H1 (cell line): ENCODE results near the gene DDX59. TPM values are rescaled to one million over a fixed set of nuclear protein-coding genes. Genes with fewer than 3 reads are reported as not detected.

ENCODE experiments used
- CTCF ChIA-PET: fragments of 300-600 bp; sonication (Branson Sonifier 250); formaldehyde crosslinking; loops from one replicate; lab custom pipeline; 2021; ENCODE audit not compliant: partially characterized antibody; lab: Charles Lee
- POLR2A ChIA-PET: fragments of 300-600 bp; sonication (Branson Sonifier 250); formaldehyde crosslinking; loops from one replicate; lab custom pipeline; 2021; ENCODE audit warnings: inconsistent platforms; ENCODE audit not compliant: partially characterized antibody; lab: Charles Lee
- DNase-seq, 2 experiments: peaks; one replicate each; pipeline versions ENCODE4 v3.0.0 to v3.0.0-alpha.2; 2010 to 2022; ENCODE audit warnings: low spot score in 2 of 2, low read depth in 1 of 2, mixed read lengths in 1 of 2
- FAIRE-seq: peaks from 2 replicates; lab custom pipeline; 2011; peaks lifted over from hg19 to GRCh38; lab: Jason Lieb, UNC
- H2AFZ ChIP-seq: 2 replicates; pipeline ENCODE4 v1.8.1; 2012; ENCODE audit warnings: low read length, inconsistent platforms
- H2AK5ac ChIP-seq: 2 replicates; pipeline ENCODE4 v1.6.1; 2013; ENCODE audit warnings: low read depth, low read length
- H2BK120ac ChIP-seq: replicated peaks from 2 replicates; pipeline ENCODE3; 2013; ENCODE audit warnings: low read depth, low read length, inconsistent platforms
- H2BK12ac ChIP-seq: 2 replicates; pipeline ENCODE4 v1.6.1; 2013; ENCODE audit warnings: low read depth, low read length
- H2BK15ac ChIP-seq: 2 replicates; pipeline ENCODE4 v1.6.1; 2013; ENCODE audit warnings: low read length
- H2BK20ac ChIP-seq: 2 replicates; pipeline ENCODE4 v1.6.1; 2013; ENCODE audit warnings: low read length
- H2BK5ac ChIP-seq: 2 replicates; pipeline ENCODE4 v1.6.1; 2013; ENCODE audit warnings: low read depth, low read length
- H3K14ac ChIP-seq: 2 replicates; pipeline ENCODE4 v1.6.1; 2013; ENCODE audit warnings: inconsistent platforms; ENCODE audit not compliant: insufficient read length
- H3K18ac ChIP-seq: 2 replicates; pipeline ENCODE4 v1.6.1; 2013; ENCODE audit warnings: low read length; ENCODE audit errors: extremely low read depth
- H3K23ac ChIP-seq: 2 replicates; pipeline ENCODE4 v1.6.1; 2013; ENCODE audit warnings: inconsistent platforms; ENCODE audit not compliant: insufficient read length
- H3K23me2 ChIP-seq: 2 replicates; pipeline ENCODE4 v1.6.1; 2013; ENCODE audit warnings: low read depth, low read length
- H3K27ac ChIP-seq: 2 replicates; pipeline ENCODE4 v1.6.1; 2011; ENCODE audit warnings: low read depth, low read length, inconsistent platforms
- H3K27me3 ChIP-seq, 4 experiments: replicated peaks in 1 of 4; 1 replicate in 1 of 4; 2 replicates in 3 of 4; pipeline versions ENCODE4 v1.6.1 to v1.8.1; 2011 to 2013; ENCODE audit warnings: low read length in 3 of 4, mild to moderate bottlenecking in 3 of 4, inconsistent platforms in 2 of 4, mixed read lengths in 2 of 4, moderate library complexity in 1 of 4; ENCODE audit not compliant: control insufficient read depth in 3 of 4, insufficient read depth in 3 of 4; ENCODE audit errors: extremely low read depth in 1 of 4
- H3K36me3 ChIP-seq, 4 experiments: 2 replicates each; pipeline versions ENCODE4 v1.6.1 to v1.8.1; 2011 to 2013; ENCODE audit warnings: mild to moderate bottlenecking in 4 of 4, low read length in 3 of 4, moderate library complexity in 2 of 4, control low read depth in 1 of 4, inconsistent platforms in 1 of 4; ENCODE audit not compliant: insufficient read depth in 4 of 4, control insufficient read depth in 2 of 4
- H3K4ac ChIP-seq: replicated peaks from 2 replicates; pipeline ENCODE3; 2013; ENCODE audit warnings: low read length, low read depth, mixed read lengths, inconsistent platforms; ENCODE audit not compliant: insufficient read length
- H3K4me1 ChIP-seq, 4 experiments: replicated peaks in 1 of 4; 1 replicate in 1 of 4; 2 replicates in 3 of 4; pipeline versions ENCODE4 v1.6.1 to v1.8.1; 2011 to 2013; ENCODE audit warnings: low read length in 3 of 4, inconsistent platforms in 2 of 4, mixed read lengths in 1 of 4; ENCODE audit not compliant: insufficient read depth in 4 of 4, control insufficient read depth in 3 of 4
- H3K4me2 ChIP-seq, 2 experiments: 2 replicates each; pipeline versions ENCODE4 v1.6.1 to v1.8.1; 2011 to 2013; ENCODE audit warnings: low read depth in 2 of 2, low read length in 2 of 2, control low read depth in 1 of 2, inconsistent platforms in 1 of 2, mild to moderate bottlenecking in 1 of 2; ENCODE audit not compliant: insufficient read depth in 1 of 2
- H3K4me3 ChIP-seq, 4 experiments: fragments of 200-600, 300-600 bp in 1 of 4; sonication (generic), shearing (Covaris generic), sonication (Bioruptor Twin) in 1 of 4; 2 replicates each; pipeline versions ENCODE4 v1.5.1 to v1.8.1; 2011 to 2016; ENCODE audit warnings: low read length in 4 of 4, low read depth in 3 of 4, control low read depth in 2 of 4, inconsistent platforms in 2 of 4, mild to moderate bottlenecking in 2 of 4, mixed read lengths in 1 of 4, moderate library complexity in 1 of 4; ENCODE audit not compliant: insufficient read depth in 2 of 4; ENCODE audit errors: extremely low read depth in 1 of 4
- H3K56ac ChIP-seq: replicated peaks from 2 replicates; pipeline ENCODE3; 2013; ENCODE audit warnings: low read depth, mild to moderate bottlenecking, mixed read lengths, low read length, inconsistent platforms; ENCODE audit not compliant: insufficient read length
- H3K79me1 ChIP-seq: 2 replicates; pipeline ENCODE4 v1.6.1; 2013; ENCODE audit warnings: low read depth, low read length, control low read depth
- H3K79me2 ChIP-seq, 2 experiments: 2 replicates each; pipeline versions ENCODE4 v1.6.1 to v1.8.1; 2012 to 2013; ENCODE audit warnings: low read length in 2 of 2, mild to moderate bottlenecking in 2 of 2, inconsistent platforms in 1 of 2; ENCODE audit not compliant: insufficient read depth in 2 of 2, control insufficient read depth in 1 of 2
- H3K9ac ChIP-seq, 4 experiments: replicated peaks in 1 of 4; 1 replicate in 1 of 4; 2 replicates in 3 of 4; pipeline versions ENCODE4 v1.6.1 to v1.8.1; 2011 to 2013; ENCODE audit warnings: low read depth in 3 of 4, low read length in 3 of 4, control low read depth in 2 of 4, mild to moderate bottlenecking in 2 of 4, moderate library complexity in 2 of 4, inconsistent platforms in 1 of 4; ENCODE audit errors: extremely low read depth in 1 of 4
- H3K9me3 ChIP-seq, 2 experiments: 2 replicates each; pipeline versions ENCODE4 v1.6.1 to v1.8.1; 2012 to 2013; ENCODE audit warnings: mild to moderate bottlenecking in 2 of 2, moderate library complexity in 2 of 2, control low read depth in 1 of 2, inconsistent platforms in 1 of 2, low read depth in 1 of 2, low read length in 1 of 2, mixed read lengths in 1 of 2; ENCODE audit not compliant: insufficient read depth in 2 of 2
- H4K20me1 ChIP-seq, 2 experiments: replicated peaks in 1 of 2; 2 replicates each; pipeline versions ENCODE3 to v1.8.1; 2011 to 2013; ENCODE audit warnings: inconsistent platforms in 2 of 2, low read length in 2 of 2, mild to moderate bottlenecking in 1 of 2; ENCODE audit not compliant: insufficient read depth in 2 of 2, control insufficient read depth in 1 of 2
- H4K5ac ChIP-seq: 2 replicates; pipeline ENCODE4 v1.6.1; 2013; ENCODE audit warnings: low read length, low read depth, mixed read lengths, inconsistent platforms; ENCODE audit not compliant: insufficient read length
- H4K8ac ChIP-seq: 2 replicates; pipeline ENCODE4 v1.8.0; 2013; ENCODE audit warnings: mild to moderate bottlenecking, moderate library complexity, low read length, inconsistent platforms; ENCODE audit not compliant: insufficient read depth; ENCODE audit errors: extremely low read depth
- H4K91ac ChIP-seq: replicated peaks from 2 replicates; pipeline ENCODE3; 2013; ENCODE audit warnings: low read length, mixed read lengths, inconsistent platforms; ENCODE audit not compliant: insufficient read length
- BACH1 ChIP-seq: IDR thresholded peaks from 2 replicates; pipeline ENCODE4 v1.6.1; 2012; ENCODE audit warnings: low read length, improper control_type of control experiment
- BCL11A ChIP-seq, 2 experiments: IDR thresholded peaks; one replicate each; pipeline ENCODE4 v1.6.1; 2011; ENCODE audit warnings: low read depth in 2 of 2, low read length in 2 of 2, mild to moderate bottlenecking in 2 of 2
- BRCA1 ChIP-seq: IDR thresholded peaks from 2 replicates; pipeline ENCODE4 v1.6.1; 2012; ENCODE audit warnings: low read depth, low read length, improper control_type of control experiment
- CBX8 ChIP-seq: fragments of 300-800, 300-1000 bp; sonication (generic); IDR thresholded peaks from 2 replicates; pipeline ENCODE4 v1.7.1; 2016; ENCODE audit warnings: low read depth, low read length, borderline replicate concordance
- CHD1 ChIP-seq: IDR thresholded peaks from 2 replicates; pipeline ENCODE4 v1.6.1; 2012; ENCODE audit warnings: low read depth, low read length, improper control_type of control experiment
- EGR1 ChIP-seq: IDR thresholded peaks from 2 replicates; pipeline ENCODE4 v1.6.1; 2011; ENCODE audit warnings: low read depth, low read length, borderline replicate concordance
- FOSL1 ChIP-seq: IDR thresholded peaks from 2 replicates; pipeline ENCODE4 v1.6.1; 2011; ENCODE audit warnings: mild to moderate bottlenecking, low read depth, low read length, moderate library complexity; ENCODE audit not compliant: insufficient read depth
- JUN ChIP-seq: IDR thresholded peaks from 2 replicates; pipeline ENCODE4 v1.6.1; 2011; ENCODE audit warnings: low read depth, mild to moderate bottlenecking, improper control_type of control experiment, low read length
- RXRA ChIP-seq: IDR thresholded peaks from 2 replicates; pipeline ENCODE4 v1.6.1; 2011; ENCODE audit warnings: low read depth, mild to moderate bottlenecking, low read length, moderate library complexity; ENCODE audit not compliant: insufficient read depth
- SIN3A ChIP-seq, 2 experiments: IDR thresholded peaks in 1 of 2; conservative IDR thresholded peaks in 1 of 2; 2 replicates each; pipeline ENCODE4 v1.6.1; 2011 to 2012; ENCODE audit warnings: low read length in 2 of 2, improper control_type of control experiment in 1 of 2, low read depth in 1 of 2, mild to moderate bottlenecking in 1 of 2
- SP1 ChIP-seq: IDR thresholded peaks from 2 replicates; pipeline ENCODE4 v1.6.1; 2011; ENCODE audit warnings: low read depth, low read length
- SP2 ChIP-seq: IDR thresholded peaks from 2 replicates; pipeline ENCODE4 v1.6.1; 2012; ENCODE audit warnings: mild to moderate bottlenecking, low read length, inconsistent platforms
- TAF7 ChIP-seq: optimal IDR thresholded peaks from 2 replicates; pipeline ENCODE3; 2011; ENCODE audit warnings: low read depth, mild to moderate bottlenecking, inconsistent platforms, low read length, moderate library complexity, borderline replicate concordance
- TBP ChIP-seq: IDR thresholded peaks from 2 replicates; pipeline ENCODE4 v1.6.1; 2011; ENCODE audit warnings: low read depth, low read length, improper control_type of control experiment
- WGBS, 2 experiments: shearing (Covaris generic) in 1 of 2; methylation state at CpG; one replicate each; pipeline versions ENCODE4 v1.1.6 to v1.1.7; 2013 to 2015; ENCODE audit warnings: low lambda C conversion rate in 2 of 2, mixed read lengths in 2 of 2, inconsistent platforms in 1 of 2, low coverage in 1 of 2, missing lambda C conversion rate in 1 of 2; ENCODE audit not compliant: insufficient replicate concordance in 2 of 2, insufficient coverage in 1 of 2, insufficient read length in 1 of 2; ENCODE audit errors: extremely low coverage in 1 of 2, missing lambda C conversion rate in 1 of 2; 5-methylcytosine and 5-hydroxymethylcytosine counted together
- polyA plus RNA-seq, 7 experiments: library from polyadenylated mRNA; depleted of rRNA in 3 of 7; stranded (reverse) in 5 of 7; unstranded in 2 of 7; fragments of >200 nt in 5 of 7; fragments of 200-250 nt in 2 of 7; gene quantifications; 1 replicate in 5 of 7; 2 replicates in 1 of 7; 4 replicates in 1 of 7; pipeline versions ENCODE4 v1.2.1 to v1.2.3, GENCODE V29; 2011 to 2013; ENCODE audit warnings: missing spikeins in 2 of 7, mixed read lengths in 2 of 7
- total RNA-seq: library from RNA; stranded (reverse); fragmentation: NEBNext Ultra II Directional; extraction: Animal tissue kit (Norgen Biotek cat#: 25700); gene quantifications from 2 replicates; pipeline ENCODE4 v1.2.1, GENCODE V29; 2021

Gene DDX59
- total and polyA plus RNA-seq, 2 of the 8 experiments (the other 6 are each of a cell fraction or from before 2014, with no cell fraction given), result 8.3 to 19.4 TPM

DNA sequence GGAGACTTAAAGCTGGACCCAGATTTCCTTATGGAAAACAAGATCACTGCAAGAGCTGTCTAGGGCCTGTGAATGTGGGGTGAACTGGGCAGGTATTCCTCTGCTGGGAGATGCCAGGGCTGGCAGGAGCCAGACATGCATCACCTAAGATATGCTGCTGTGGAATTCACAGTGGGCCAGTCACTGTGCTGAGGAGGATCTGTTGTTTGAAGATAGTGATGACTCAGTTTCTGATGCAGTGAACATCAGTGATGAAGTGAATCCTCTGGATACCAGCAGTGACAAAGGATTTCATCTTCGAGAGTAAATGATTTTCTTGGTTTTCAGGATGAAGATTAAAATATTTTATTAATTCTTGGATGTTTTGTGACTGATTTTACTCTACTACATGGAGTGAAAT is 39.1 kb upstream of the DDX59 start:
- Histone ChIP-seq H2BK120ac (no peak overlapping the region), H3K23ac (no peak overlapping the region), H3K14ac (no peak overlapping the region), H2AK5ac (no peak overlapping the region), H3K56ac (no peak overlapping the region), H3K4me1 (no peaks in the 10 kb centered on the region), H4K20me1 (no peaks in the 10 kb centered on the region), H4K8ac (no peak overlapping the region), H3K23me2 (no peaks in the 10 kb centered on the region), H2BK15ac (no peak overlapping the region), H3K9me3 (no peaks in the 10 kb centered on the region), H3K27me3 (no peaks in the 10 kb centered on the region), H2BK20ac (no peak overlapping the region), H2BK5ac (no peak overlapping the region), H3K9ac (no peak overlapping the region), H3K4me2 (no peak overlapping the region), H4K5ac (no peak overlapping the region), H3K4ac (no peak overlapping the region), H2AFZ (no peak overlapping the region), H4K91ac (no peak overlapping the region), H3K4me3 (no peak overlapping the region), H3K79me2 (no peaks in the 10 kb centered on the region), H2BK12ac (no peak overlapping the region), H3K36me3 (no peaks in the 10 kb centered on the region), H3K27ac (no peak overlapping the region), H3K18ac (no peak overlapping the region), H3K79me1 (no peaks in the 10 kb centered on the region)
- WGBS, 2 experiments, result 91% methylated on average over 1 of the region's 1 CpG; no CpG with 5 or more reads in 1 of the 2 experiments
- TF ChIP-seq SP2 (no peak), TBP (no peak), BCL11A (IDR thresholded peaks at IDR 0.05; ENCODE audit: low read depth in 2 of 2, low read length in 2 of 2) (no peak), SP1 (no peak), CBX8 (no peak), TAF7 (no peak), CHD1 (no peak), BACH1 (no peak), EGR1 (no peak), JUN (no peak), RXRA (no peak), FOSL1 (no peak), SIN3A (conservative IDR thresholded peaks at IDR 0.05 in 1 of 2, IDR thresholded peaks at IDR 0.05 in 1 of 2; ENCODE audit: low read depth in 1 of 2, low read length in 2 of 2) (no peak), BRCA1 (no peak)
- CTCF ChIA-PET, result interaction anchor here (0.8 kb wide), 1 partner anchor 9 kb away, joined by 3 read pairs; no protein-coding TSS in a partner anchor
- POLR2A ChIA-PET, result interaction anchor here (0.7 to 1.3 kb wide), 2 partner anchors 30 to 48 kb away, joined by 3 read pairs; partner anchors contain the start of gene CAMSAP2
- FAIRE-seq (no peak), DNase-seq (no peak)
